K562 (cell line): Measurements from ENCODE around the gene NUB1. TPM values are rescaled to one million over a fixed set of nuclear protein-coding genes. Genes with fewer than 3 reads are reported as not detected.
A peak's percentile ranks its signal among the peaks of the same experiment; 100 is the strongest.

Experiments used
- ATAC-seq: fragments of 200-7000 bp; cut with Tn5 transposase; 3 replicates; pipeline ENCODE4 v1.9.1; 2020; ENCODE audit warnings: moderate library complexity
- BruUV-seq: library from RNA; stranded (reverse); fragments of 400-500 nt; replicated peaks from 2 replicates; lab custom pipeline; 2021; lab: Mats Ljungman, UMichigan
- CTCF ChIA-PET: fragments of 300-600 bp; formaldehyde crosslinking; extraction: SDS; loops from one replicate; lab custom pipeline; 2021; ENCODE audit warnings: low intra/inter-chr PET ratio; lab: Yijun Ruan, JAX
- POLR2A ChIA-PET: fragments of 300-600, 350-650 bp; sonication (Branson Sonifier 250); formaldehyde crosslinking; extraction: SDS; loops from one replicate; lab custom pipeline; 2021; ENCODE audit warnings: antibody characterized with exemption, inconsistent platforms; lab: Yijun Ruan, JAX
- DNase-seq, 4 experiments: peaks; one replicate each; pipeline versions ENCODE4 v3.0.0 to v3.0.0-alpha.2; 2011 to 2018; ENCODE audit warnings: low spot score in 3 of 4, mixed read lengths in 3 of 4; ENCODE audit errors: extremely low read depth in 1 of 4
- FAIRE-seq: peaks from 2 replicates; lab custom pipeline; 2011; peaks lifted over from hg19 to GRCh38; lab: Jason Lieb, UNC
- H2AFZ ChIP-seq: 2 replicates; pipeline ENCODE4 v1.6.0; 2011; ENCODE audit warnings: low read depth, low read length, control low read depth, inconsistent platforms
- H3K27ac ChIP-seq: fragments of 200-600 bp; 3 replicates; pipeline ENCODE4 v1.8.0; 2011; ENCODE audit warnings: low read depth, mild to moderate bottlenecking, control low read depth, inconsistent platforms, low read length, moderate library complexity, mixed read lengths; ENCODE audit errors: extremely low read depth
- H3K27me3 ChIP-seq, 2 experiments: fragments of 300-600 bp in 1 of 2; 2 replicates in 1 of 2; 3 replicates in 1 of 2; pipeline versions ENCODE4 v1.6.0 to v1.8.0; 2011; ENCODE audit warnings: inconsistent platforms in 2 of 2, low read length in 2 of 2, mild to moderate bottlenecking in 1 of 2, mixed read lengths in 1 of 2, moderate library complexity in 1 of 2; ENCODE audit not compliant: control insufficient read depth in 2 of 2, insufficient read depth in 2 of 2
- H3K36me3 ChIP-seq: fragments of 300-600 bp; 3 replicates; pipeline ENCODE4 v1.8.0; 2011; ENCODE audit warnings: mild to moderate bottlenecking, low read length, inconsistent platforms; ENCODE audit not compliant: control insufficient read depth, insufficient read depth
- H3K4me1 ChIP-seq, 2 experiments: fragments of 200-600 bp in 1 of 2; replicated peaks in 1 of 2; 2 replicates in 1 of 2; 3 replicates in 1 of 2; pipeline versions ENCODE4 v1.5.1 to v1.8.0; 2011; ENCODE audit warnings: inconsistent platforms in 2 of 2, low read length in 2 of 2, mild to moderate bottlenecking in 1 of 2, mixed read lengths in 1 of 2, moderate library complexity in 1 of 2; ENCODE audit not compliant: control insufficient read depth in 2 of 2, insufficient read depth in 2 of 2
- H3K4me2 ChIP-seq: 2 replicates; pipeline ENCODE4 v1.6.1; 2011; ENCODE audit warnings: low read length, control low read depth, inconsistent platforms, mixed read lengths; ENCODE audit not compliant: insufficient read depth
- H3K4me3 ChIP-seq: fragments of 200-600 bp; sonication (generic), shearing (Covaris generic); 2 replicates; pipeline ENCODE4 v1.5.1; 2016; ENCODE audit warnings: control low read depth, inconsistent platforms
- H3K79me2 ChIP-seq: fragments of 200-600 bp; 3 replicates; pipeline ENCODE4 v1.8.0; 2011; ENCODE audit warnings: low read length, inconsistent platforms; ENCODE audit not compliant: control insufficient read depth, insufficient read depth
- H3K9ac ChIP-seq, 2 experiments: 2 replicates each; pipeline versions ENCODE4 v1.6.0 to v1.6.1; 2011; ENCODE audit warnings: low read depth in 2 of 2, low read length in 2 of 2, control low read depth in 1 of 2, inconsistent platforms in 1 of 2, mild to moderate bottlenecking in 1 of 2, mixed read lengths in 1 of 2; ENCODE audit not compliant: insufficient read depth in 1 of 2
- H3K9me1 ChIP-seq: one replicate; pipeline ENCODE4 v1.6.0; 2011; ENCODE audit warnings: inconsistent platforms, mild to moderate bottlenecking, low read length, moderate library complexity; ENCODE audit not compliant: control insufficient read depth, insufficient read depth
- H3K9me3 ChIP-seq: replicated peaks from 2 replicates; pipeline ENCODE4 v1.5.1; 2011; ENCODE audit warnings: low read depth, low read length, inconsistent platforms; ENCODE audit not compliant: control insufficient read depth, insufficient read depth
- H4K20me1 ChIP-seq: replicated peaks from 2 replicates; pipeline ENCODE4 v1.6.1; 2011; ENCODE audit warnings: low read length, inconsistent platforms, mixed read lengths; ENCODE audit not compliant: control insufficient read depth, insufficient read depth
- ARID1B ChIP-seq: fragments of 450-650 bp; IDR thresholded peaks from 2 replicates; pipeline ENCODE4 v1.6.1; 2016; ENCODE audit warnings: antibody characterized with exemption, mild to moderate bottlenecking, inconsistent platforms
- CBFA2T3 ChIP-seq: fragments of 450-650 bp; IDR thresholded peaks from 2 replicates; pipeline ENCODE4 v1.6.1; 2017
- FIP1L1 ChIP-seq: fragments of 200-400 bp; formaldehyde crosslinking; IDR thresholded peaks from 2 replicates; pipeline ENCODE4 v1.6.1; 2018; ENCODE audit warnings: mild to moderate bottlenecking, low read depth, low read length; ENCODE audit not compliant: poor library complexity, severe bottlenecking
- FOSL1 ChIP-seq: fragments of 200-800 bp; sonication (Bioruptor generic); conservative IDR thresholded peaks from 2 replicates; pipeline ENCODE4 v1.6.1; 2016; ENCODE audit warnings: missing genetic modification characterization, missing compliant biosample characterization
- HMG20B ChIP-seq: fragments of 250-450 bp; sonication (Bioruptor Pico); IDR thresholded peaks from 2 replicates; pipeline ENCODE4 v1.5.0; 2021; ENCODE audit warnings: mild to moderate bottlenecking
- IRF2 ChIP-seq: sonication (generic); formaldehyde crosslinking; IDR thresholded peaks from 2 replicates; pipeline ENCODE4 v1.8.1; 2022; ENCODE audit warnings: mild to moderate bottlenecking, missing genetic modification reagents
- JUN ChIP-seq, 2 experiments: sonication (generic) in 1 of 2; formaldehyde crosslinking in 1 of 2; IDR thresholded peaks; 2 replicates each; pipeline versions ENCODE4 v1.6.1 to v1.8.0; 2012 to 2022; ENCODE audit warnings: borderline replicate concordance in 2 of 2, mild to moderate bottlenecking in 2 of 2, improper control_type of control experiment in 1 of 2, low read depth in 1 of 2, low read length in 1 of 2, missing genetic modification reagents in 1 of 2
- JUND ChIP-seq, 2 experiments: IDR thresholded peaks; 2 replicates in 1 of 2; 3 replicates in 1 of 2; pipeline ENCODE4 v1.6.1; 2011; ENCODE audit warnings: borderline replicate concordance in 2 of 2, low read depth in 2 of 2, low read length in 2 of 2, improper control_type of control experiment in 1 of 2, missing biosample characterization in 1 of 2, missing genetic modification characterization in 1 of 2, missing genetic modification reagents in 1 of 2
- KDM1A ChIP-seq, 2 experiments: fragments of 450-650 bp; IDR thresholded peaks; 2 replicates each; pipeline ENCODE4 v1.6.1; 2016; ENCODE audit warnings: mild to moderate bottlenecking in 2 of 2
- MTA1 ChIP-seq: fragments of 450-650 bp; IDR thresholded peaks from 2 replicates; pipeline ENCODE4 v1.6.1; 2017; ENCODE audit warnings: borderline replicate concordance
- NFIC ChIP-seq: fragments of 450-650 bp; IDR thresholded peaks from 2 replicates; pipeline ENCODE4 v1.6.1; 2017; ENCODE audit warnings: mild to moderate bottlenecking, inconsistent platforms
- RCOR1 ChIP-seq, 2 experiments: IDR thresholded peaks; 2 replicates each; pipeline ENCODE4 v1.6.1; 2012; ENCODE audit warnings: low read depth in 2 of 2, low read length in 2 of 2, borderline replicate concordance in 1 of 2, improper control_type of control experiment in 1 of 2
- WGBS: fragments of 100-300 bp; shearing (Covaris generic); methylation state at CpG from one replicate; pipeline ENCODE4 v1.1.6; 2016; ENCODE audit warnings: low coverage, mixed read lengths; ENCODE audit not compliant: insufficient coverage; ENCODE audit errors: missing lambda C conversion rate; 5-methylcytosine and 5-hydroxymethylcytosine counted together
- in situ Hi-C: fragments of 300-500 bp; cut with MboI; formaldehyde crosslinking; loops from 4 replicates; pipeline ENCODE4 v1.15.0; 2018; ENCODE audit warnings: inconsistent platforms, mixed read lengths
- intact Hi-C: fragments of 100-400 bp; cut with micrococcal nuclease; formaldehyde crosslinking; loops from 2 replicates; pipeline ENCODE4 v1.14.2; 2022
- polyA plus RNA-seq, 8 experiments: library from polyadenylated mRNA; depleted of rRNA in 4 of 8; stranded (reverse) in 5 of 8; unstranded in 3 of 8; fragments of >200 nt; fragmentation: Nextera tagmentation in 2 of 8; fragmentation: Illumina TruSeq in 1 of 8; extraction: Ambion mirVana in 2 of 8; extraction: Trizol in 1 of 8; gene quantifications; 2 replicates each; pipeline versions ENCODE4 v1.2.1 to v1.2.3, GENCODE V29; 2011 to 2014; ENCODE audit warnings: inconsistent platforms in 1 of 8, missing spikeins in 1 of 8
- total RNA-seq, 7 experiments: library from RNA; depleted of rRNA in 6 of 7; stranded (reverse); fragments of >200 nt in 6 of 7; fragmentation: Illumina TruSeq in 2 of 7; extraction: Trizol in 2 of 7; gene quantifications; 2 replicates each; pipeline versions ENCODE4 v1.2.1 to v1.2.3, GENCODE V29; 2011 to 2021; ENCODE audit warnings: low replicate concordance in 1 of 7
- TF ChIP-seq, protein P1 (sequence below): sonication (generic); formaldehyde crosslinking; IDR thresholded peaks from 2 replicates; pipeline ENCODE4 v1.5.0; 2020; ENCODE audit warnings: missing genetic modification reagents
- TF ChIP-seq, protein P2 (sequence below): fragments of 250-450 bp; sonication (Bioruptor Pico); IDR thresholded peaks from 2 replicates; pipeline ENCODE4 v1.8.0; 2022; ENCODE audit warnings: inconsistent platforms
- TF ChIP-seq, protein P3 (sequence below), 2 experiments: fragments of 450-650 bp in 1 of 2; sonication (generic) in 1 of 2; formaldehyde crosslinking in 1 of 2; IDR thresholded peaks in 1 of 2; conservative IDR thresholded peaks in 1 of 2; 2 replicates each; pipeline versions ENCODE4 v1.6.1 to v1.8.1; 2016 to 2023; ENCODE audit warnings: mild to moderate bottlenecking in 2 of 2, moderate library complexity in 2 of 2, inconsistent platforms in 1 of 2, missing genetic modification reagents in 1 of 2

NUB1 gene
- total and polyA plus RNA-seq, 9 of the 15 experiments (the other 6 are each of a cell fraction or from before 2014, with no cell fraction given), result 43.2 to 159 (median 85.2) TPM

DNA sequence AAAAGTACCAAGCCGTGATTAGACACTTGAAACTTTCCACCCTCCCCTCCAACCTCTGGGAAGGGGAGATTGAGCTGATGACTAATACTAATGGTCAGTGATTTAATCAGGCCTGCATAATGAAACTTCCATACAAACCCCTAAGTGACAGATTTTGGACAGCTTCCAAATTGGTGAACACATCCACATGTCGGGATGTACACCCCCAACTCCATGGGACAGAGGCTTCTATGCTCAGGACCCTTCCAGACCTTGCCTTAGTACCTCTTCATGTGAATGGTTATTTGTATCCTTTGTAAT is 4.8 kb downstream of the NUB1 start:
- H3K79me2 ChIP-seq, result peaks cover 21% of the 10 kb centered on the region
- no peaks in the 10 kb centered on the region for H3K9me3 ChIP-seq
- no peak overlapping the region for H3K4me3 ChIP-seq
- H3K4me1 ChIP-seq, result peaks cover 5 to 17% of the 10 kb centered on the region in 2 experiments
- H2AFZ ChIP-seq, result no peak overlapping the region
- intact Hi-C loops, result no loop called here
- no peak for TF ChIP-seq MTA1
- peak; percentile 70 to 76 for TF ChIP-seq KDM1A (IDR thresholded peaks at IDR 0.05)
- TF ChIP-seq, protein P1, sequence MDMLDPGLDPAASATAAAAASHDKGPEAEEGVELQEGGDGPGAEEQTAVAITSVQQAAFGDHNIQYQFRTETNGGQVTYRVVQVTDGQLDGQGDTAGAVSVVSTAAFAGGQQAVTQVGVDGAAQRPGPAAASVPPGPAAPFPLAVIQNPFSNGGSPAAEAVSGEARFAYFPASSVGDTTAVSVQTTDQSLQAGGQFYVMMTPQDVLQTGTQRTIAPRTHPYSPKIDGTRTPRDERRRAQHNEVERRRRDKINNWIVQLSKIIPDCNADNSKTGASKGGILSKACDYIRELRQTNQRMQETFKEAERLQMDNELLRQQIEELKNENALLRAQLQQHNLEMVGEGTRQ (CRISPR knock-in tag), result no peak
- TF ChIP-seq JUND (IDR thresholded peaks at IDR 0.05; ENCODE audit: borderline replicate concordance, low read depth, low read length), result peak; percentile 46; the same call in 1 of the 2 replicates
- TF ChIP-seq JUND (tag; IDR thresholded peaks at IDR 0.05; ENCODE audit: borderline replicate concordance, low read depth, low read length), result no peak
- TF ChIP-seq FIP1L1, result no peak
- TF ChIP-seq, protein P2, sequence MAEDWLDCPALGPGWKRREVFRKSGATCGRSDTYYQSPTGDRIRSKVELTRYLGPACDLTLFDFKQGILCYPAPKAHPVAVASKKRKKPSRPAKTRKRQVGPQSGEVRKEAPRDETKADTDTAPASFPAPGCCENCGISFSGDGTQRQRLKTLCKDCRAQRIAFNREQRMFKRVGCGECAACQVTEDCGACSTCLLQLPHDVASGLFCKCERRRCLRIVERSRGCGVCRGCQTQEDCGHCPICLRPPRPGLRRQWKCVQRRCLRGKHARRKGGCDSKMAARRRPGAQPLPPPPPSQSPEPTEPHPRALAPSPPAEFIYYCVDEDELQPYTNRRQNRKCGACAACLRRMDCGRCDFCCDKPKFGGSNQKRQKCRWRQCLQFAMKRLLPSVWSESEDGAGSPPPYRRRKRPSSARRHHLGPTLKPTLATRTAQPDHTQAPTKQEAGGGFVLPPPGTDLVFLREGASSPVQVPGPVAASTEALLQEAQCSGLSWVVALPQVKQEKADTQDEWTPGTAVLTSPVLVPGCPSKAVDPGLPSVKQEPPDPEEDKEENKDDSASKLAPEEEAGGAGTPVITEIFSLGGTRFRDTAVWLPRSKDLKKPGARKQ (CRISPR knock-in tag), result no peak
- peak; percentile 20; the same call in 1 of the 2 replicates for TF ChIP-seq JUN (IDR thresholded peaks at IDR 0.05; ENCODE audit: borderline replicate concordance, low read depth, low read length)
- no peak for TF ChIP-seq JUN (CRISPR knock-in tag; IDR thresholded peaks at IDR 0.05; ENCODE audit: borderline replicate concordance)
- TF ChIP-seq IRF2 (CRISPR knock-in tag), result 0 out of 2 replicates have a peak, but pooled peaks have one; percentile 21
- peak; percentile 20; the same call in 1 of the 2 replicates for TF ChIP-seq ARID1B
- TF ChIP-seq NFIC, result peak; percentile 76
- 0 out of 4 replicates have a peak, but pooled peaks of 1 of the 2 experiments have one; percentile 24 for TF ChIP-seq RCOR1 (IDR thresholded peaks at IDR 0.05; ENCODE audit: borderline replicate concordance in 1 of 2, low read depth in 2 of 2, low read length in 2 of 2)
- no peak for TF ChIP-seq HMG20B (CRISPR knock-in tag)
- peak; percentile 75 for TF ChIP-seq FOSL1 (tag)
- peak; percentile 50 for TF ChIP-seq CBFA2T3
- TF ChIP-seq, protein P3, sequence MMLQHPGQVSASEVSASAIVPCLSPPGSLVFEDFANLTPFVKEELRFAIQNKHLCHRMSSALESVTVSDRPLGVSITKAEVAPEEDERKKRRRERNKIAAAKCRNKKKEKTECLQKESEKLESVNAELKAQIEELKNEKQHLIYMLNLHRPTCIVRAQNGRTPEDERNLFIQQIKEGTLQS (IDR thresholded peaks at IDR 0.05), result peak; percentile 42
- TF ChIP-seq, protein P3 (CRISPR knock-in tag; conservative IDR thresholded peaks at IDR 0.05), result no peak
- DNase-seq, result no peak
- no TSS peak for BruUV-seq
- ChIA-PET POLR2A (interaction anchor here (0.6 kb wide), 1 partner anchor 10 kb away, joined by 3 read pairs; no protein-coding TSS in a partner anchor), CTCF (no interaction called here)
- in situ Hi-C loops, result no loop called here
- H3K27me3 ChIP-seq, result no peaks in the 10 kb centered on the region
- H3K4me2 ChIP-seq, result no peak overlapping the region
- no peaks in the 10 kb centered on the region for H4K20me1 ChIP-seq
- ATAC-seq, result no peak
- 44% methylated on average over 2 of the region's 2 CpGs for WGBS
- H3K9ac ChIP-seq, result no peak overlapping the region
- no peaks in the 10 kb centered on the region for H3K9me1 ChIP-seq
- H3K27ac ChIP-seq, result no peak overlapping the region
- no peak for FAIRE-seq
- peaks cover 59% of the 10 kb centered on the region for H3K36me3 ChIP-seq
